ENCODE measurements around the gene RAB3IL1. TPM values are rescaled to one million over a fixed set of nuclear protein-coding genes. Genes with fewer than 3 reads are reported as not detected.

The RAB3IL1 gene
- total and polyA plus RNA-seq, 9 of the 15 experiments (the other 6 are each of a cell fraction or from before 2014, with no cell fraction given), result 0.15 to 42.6 (median 15.5) TPM

DNA sequence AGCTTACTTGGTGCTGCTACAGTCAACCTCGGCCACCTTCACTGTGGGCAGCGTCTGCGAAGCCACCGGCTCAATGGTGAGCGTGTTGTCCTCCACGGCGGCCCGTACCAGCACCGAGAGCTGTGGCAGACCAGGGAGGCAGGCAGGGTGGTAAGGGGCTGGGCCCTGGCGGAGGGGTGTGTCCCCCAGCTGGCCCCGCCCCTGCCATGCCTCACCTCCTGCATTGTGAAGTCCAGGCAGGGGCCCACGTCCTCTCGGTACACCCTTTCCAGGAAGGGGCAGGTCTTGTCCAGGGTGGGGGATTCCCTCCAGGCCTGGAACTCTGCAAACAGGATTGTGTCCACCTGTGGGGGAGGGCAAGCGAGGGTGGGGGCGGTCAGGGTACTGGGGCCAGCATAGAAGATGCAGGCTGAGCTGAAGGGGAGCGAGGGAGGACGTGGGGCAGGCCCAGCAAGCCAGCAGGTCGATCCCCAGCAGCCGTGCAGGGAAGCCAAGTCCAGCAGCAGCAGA is 12.8 kb downstream of the RAB3IL1 start:
- peak in 2 of 4 experiments; percentile 41 to 55 for DNase-seq (ENCODE audit: extremely low read depth in 1 of 4, low spot score in 3 of 4)
- no peak for FAIRE-seq
- Histone ChIP-seq H3K27ac (ENCODE audit: extremely low read depth, low read depth, low read length) (no peak overlapping the region), H3K4me2 (ENCODE audit: insufficient read depth, low read length) (no peak overlapping the region), H3K36me3 (ENCODE audit: control insufficient read depth, insufficient read depth, low read length) (peaks cover 81% of the 10 kb centered on the region; the same call in 2 of the 3 replicates), H3K4me3 (no peak overlapping the region), H3K4me1 (replicated peaks in 1 of 2; ENCODE audit: control insufficient read depth in 2 of 2, insufficient read depth in 2 of 2, low read length in 2 of 2) (peaks cover 12 to 51% of the 10 kb centered on the region in 2 experiments), H2AFZ (ENCODE audit: low read depth, low read length) (no peak overlapping the region), H3K9me1 (ENCODE audit: control insufficient read depth, insufficient read depth, low read length) (peaks cover 5% of the 10 kb centered on the region), H3K9me3 (replicated peaks; ENCODE audit: control insufficient read depth, insufficient read depth, low read depth, low read length) (no peaks in the 10 kb centered on the region), H3K79me2 (ENCODE audit: control insufficient read depth, insufficient read depth, low read length) (peaks cover 13% of the 10 kb centered on the region), H4K20me1 (replicated peaks; ENCODE audit: control insufficient read depth, insufficient read depth, low read length) (0 out of 2 replicates have a peak, but pooled peaks cover 2% of the 10 kb centered on the region), H3K27me3 (ENCODE audit: control insufficient read depth in 2 of 2, insufficient read depth in 2 of 2, low read length in 2 of 2) (no peaks in the 10 kb centered on the region), H3K9ac (ENCODE audit: insufficient read depth in 1 of 2, low read depth in 2 of 2, low read length in 2 of 2) (peak overlapping the region in 1 of 2 experiments; percentile 36; a peak in 2 of 4 replicates)
- 88% methylated on average over 13 of the region's 19 CpGs for WGBS (ENCODE audit: insufficient coverage, low coverage, missing lambda C conversion rate)
- POLR2A ChIA-PET, result interaction anchor here (10.7 kb wide), 1 partner anchor 61 kb away, joined by 109 read pairs; the partner anchor contains the start of gene FTH1
- no TSS peak for BruUV-seq (replicated peaks)
- TF ChIP-seq, protein P1, sequence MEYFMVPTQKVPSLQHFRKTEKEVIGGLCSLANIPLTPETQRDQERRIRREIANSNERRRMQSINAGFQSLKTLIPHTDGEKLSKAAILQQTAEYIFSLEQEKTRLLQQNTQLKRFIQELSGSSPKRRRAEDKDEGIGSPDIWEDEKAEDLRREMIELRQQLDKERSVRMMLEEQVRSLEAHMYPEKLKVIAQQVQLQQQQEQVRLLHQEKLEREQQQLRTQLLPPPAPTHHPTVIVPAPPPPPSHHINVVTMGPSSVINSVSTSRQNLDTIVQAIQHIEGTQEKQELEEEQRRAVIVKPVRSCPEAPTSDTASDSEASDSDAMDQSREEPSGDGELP (CRISPR knock-in tag; IDR thresholded peaks at IDR 0.05; ENCODE audit: borderline replicate concordance), result 0 out of 2 replicates have a peak, but pooled peaks have one; percentile 13
- TF ChIP-seq, protein P2, sequence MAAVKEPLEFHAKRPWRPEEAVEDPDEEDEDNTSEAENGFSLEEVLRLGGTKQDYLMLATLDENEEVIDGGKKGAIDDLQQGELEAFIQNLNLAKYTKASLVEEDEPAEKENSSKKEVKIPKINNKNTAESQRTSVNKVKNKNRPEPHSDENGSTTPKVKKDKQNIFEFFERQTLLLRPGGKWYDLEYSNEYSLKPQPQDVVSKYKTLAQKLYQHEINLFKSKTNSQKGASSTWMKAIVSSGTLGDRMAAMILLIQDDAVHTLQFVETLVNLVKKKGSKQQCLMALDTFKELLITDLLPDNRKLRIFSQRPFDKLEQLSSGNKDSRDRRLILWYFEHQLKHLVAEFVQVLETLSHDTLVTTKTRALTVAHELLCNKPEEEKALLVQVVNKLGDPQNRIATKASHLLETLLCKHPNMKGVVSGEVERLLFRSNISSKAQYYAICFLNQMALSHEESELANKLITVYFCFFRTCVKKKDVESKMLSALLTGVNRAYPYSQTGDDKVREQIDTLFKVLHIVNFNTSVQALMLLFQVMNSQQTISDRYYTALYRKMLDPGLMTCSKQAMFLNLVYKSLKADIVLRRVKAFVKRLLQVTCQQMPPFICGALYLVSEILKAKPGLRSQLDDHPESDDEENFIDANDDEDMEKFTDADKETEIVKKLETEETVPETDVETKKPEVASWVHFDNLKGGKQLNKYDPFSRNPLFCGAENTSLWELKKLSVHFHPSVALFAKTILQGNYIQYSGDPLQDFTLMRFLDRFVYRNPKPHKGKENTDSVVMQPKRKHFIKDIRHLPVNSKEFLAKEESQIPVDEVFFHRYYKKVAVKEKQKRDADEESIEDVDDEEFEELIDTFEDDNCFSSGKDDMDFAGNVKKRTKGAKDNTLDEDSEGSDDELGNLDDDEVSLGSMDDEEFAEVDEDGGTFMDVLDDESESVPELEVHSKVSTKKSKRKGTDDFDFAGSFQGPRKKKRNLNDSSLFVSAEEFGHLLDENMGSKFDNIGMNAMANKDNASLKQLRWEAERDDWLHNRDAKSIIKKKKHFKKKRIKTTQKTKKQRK (IDR thresholded peaks at IDR 0.05; ENCODE audit: borderline replicate concordance, low read depth, low read length), result no peak
- TF ChIP-seq ATF7 (IDR thresholded peaks at IDR 0.05) (no peak), ZNF644 (tag; IDR thresholded peaks at IDR 0.05; ENCODE audit: low read depth) (no peak), POLR2B (IDR thresholded peaks at IDR 0.05; ENCODE audit: low read depth, partially characterized antibody) (no peak), SMAD2 (IDR thresholded peaks at IDR 0.05; ENCODE audit: low read depth, low read length) (no peak), GATA2 (CRISPR knock-in tag; IDR thresholded peaks at IDR 0.05) (no peak), POLR2G (IDR thresholded peaks at IDR 0.05; ENCODE audit: low read depth, low read length) (peak; percentile 34)
- in situ Hi-C loops (cut with MboI) (no loop called here), intact Hi-C loops (cut with micrococcal nuclease) (no loop called here)
- CTCF ChIA-PET (ENCODE audit: low intra/inter-chr PET ratio), result no interaction called here
- ATAC-seq, result 0 out of 3 replicates have a peak, but pooled peaks have one; percentile 15

Measured in K562 (cell line).